Activated CD4-positive, alpha-beta T cell treated with anti-CD3 and anti-CD28 coated beads for 1 hour (primary cell): ENCODE measurements around the gene MCM9.
"Not testable (repeated sequence)": the region's sequence is repeated elsewhere in the genome, so short reads cannot be mapped to it uniquely, and the experiment has no call there.

Source experiments
- DNase-seq: peaks from one replicate; pipeline ENCODE4 v3.0.0-alpha.2; 2020

MCM9 gene

GRCh38 chr6:118788702-118789101 is 146.3 kb downstream of the MCM9 start:
- no peak for DNase-seq

- no peak for DNase-seq
These were observed 147.1 kb downstream of the MCM9 start for GRCh38 chr6:118787724-118788423.

GRCh38 chr6:118786596-118787453 is 148.1 kb downstream of the MCM9 start:
- DNase-seq: no peak

- no peak for DNase-seq
These were observed 149.4 kb downstream of the MCM9 start for GRCh38 chr6:118785601-118786000.

GRCh38 chr6:118784641-118785164 is 150.3 kb downstream of the MCM9 start:
- no peak for DNase-seq

- no peak for DNase-seq
These were observed 150.9 kb downstream of the MCM9 start for GRCh38 chr6:118783931-118784550.

GRCh38 chr6:118782651-118783050 is 152.3 kb downstream of the MCM9 start:
- DNase-seq: no peak

- DNase-seq: no peak
These were observed 153.1 kb downstream of the MCM9 start for GRCh38 chr6:118781897-118782296.

- no peak for DNase-seq
These were observed 154.3 kb downstream of the MCM9 start for GRCh38 chr6:118780668-118781067.

- peak; percentile 36 for DNase-seq
These were observed 158.1 kb downstream of the MCM9 start for GRCh38 chr6:118776607-118777549.

GRCh38 chr6:118775381-118775780 is 159.6 kb downstream of the MCM9 start:
- DNase-seq: no peak

GRCh38 chr6:118774581-118774980 is 160.4 kb downstream of the MCM9 start:
- no peak for DNase-seq

GRCh38 chr6:118772886-118773285 is 162.1 kb downstream of the MCM9 start:
- no peak for DNase-seq

GRCh38 chr6:118771253-118771652 is 163.7 kb downstream of the MCM9 start:
- DNase-seq: no peak

- no peak for DNase-seq
These were observed 164.1 kb downstream of the MCM9 start for GRCh38 chr6:118770835-118771234.

GRCh38 chr6:118770112-118770788 is 164.7 kb downstream of the MCM9 start:
- DNase-seq: no peak

- no peak for DNase-seq
These were observed 166.0 kb downstream of the MCM9 start for GRCh38 chr6:118768904-118769325.

GRCh38 chr6:118768441-118768840 is 166.5 kb downstream of the MCM9 start:
- DNase-seq: no peak

- not testable (repeated sequence) for DNase-seq
These were observed 169.6 kb downstream of the MCM9 start for GRCh38 chr6:118765316-118765715.

GRCh38 chr6:118764766-118765165 is 170.2 kb downstream of the MCM9 start:
- no peak for DNase-seq
